GM12878 (cell line): Measurements from ENCODE around the gene LTA. TPM values are rescaled to one million over a fixed set of nuclear protein-coding genes. Genes with fewer than 3 reads are reported as not detected.
A peak's percentile ranks its signal among the peaks of the same experiment; 100 is the strongest.

ENCODE experiments used
- EED ChIP-seq: sonication (generic); IDR thresholded peaks from 2 replicates; pipeline ENCODE4 v1.6.1; 2016; ENCODE audit warnings: antibody characterized with exemption, low read depth
- NFXL1 ChIP-seq: fragments of 450-650 bp; IDR thresholded peaks from 2 replicates; pipeline ENCODE4 v1.6.1; 2017; ENCODE audit warnings: antibody characterized with exemption, mild to moderate bottlenecking, borderline replicate concordance
- NKRF ChIP-seq: fragments of 450-650 bp; conservative IDR thresholded peaks from 2 replicates; pipeline ENCODE4 v1.6.1; 2017; ENCODE audit warnings: mild to moderate bottlenecking, moderate library complexity
- PBX3 ChIP-seq: IDR thresholded peaks from 2 replicates; pipeline ENCODE4 v1.6.1; 2011; ENCODE audit warnings: mild to moderate bottlenecking, low read depth, low read length, moderate library complexity; ENCODE audit not compliant: insufficient replicate concordance
- PML ChIP-seq: IDR thresholded peaks from 2 replicates; pipeline ENCODE4 v1.6.1; 2012; ENCODE audit warnings: low read length, inconsistent platforms
- PRDM15 ChIP-seq: fragments of 450-650 bp; formaldehyde crosslinking; IDR thresholded peaks from 2 replicates; pipeline ENCODE4 v1.4.0; 2020; ENCODE audit warnings: mild to moderate bottlenecking, moderate library complexity
- SP1 ChIP-seq: IDR thresholded peaks from one replicate; pipeline ENCODE4 v1.6.1; 2011; ENCODE audit warnings: low read depth, low read length
- SPI1 ChIP-seq: IDR thresholded peaks from 2 replicates; pipeline ENCODE4 v1.6.1; 2011; ENCODE audit warnings: low read depth, mild to moderate bottlenecking, low read length, moderate library complexity, borderline replicate concordance; ENCODE audit not compliant: insufficient read depth
- ZBED1 ChIP-seq: IDR thresholded peaks from 2 replicates; pipeline ENCODE4 v1.6.1; 2016; ENCODE audit warnings: borderline replicate concordance
- ZBTB11 ChIP-seq: fragments of 450-650 bp; formaldehyde crosslinking; IDR thresholded peaks from 2 replicates; pipeline ENCODE4 v1.5.0; 2022; ENCODE audit warnings: mild to moderate bottlenecking, missing genetic modification characterization
- polyA plus RNA-seq, 11 experiments: library from polyadenylated mRNA; depleted of rRNA in 4 of 11; unstranded in 6 of 11; stranded (reverse) in 5 of 11; fragments of >200 nt; fragmentation: Nextera tagmentation in 4 of 11; fragmentation: Illumina TruSeq in 1 of 11; extraction: Ambion mirVana in 4 of 11; extraction: Trizol in 1 of 11; gene quantifications; 1 replicate in 1 of 11; 2 replicates in 10 of 11; pipeline versions ENCODE4 v1.2.1 to v1.2.3, GENCODE V29; 2011 to 2016; ENCODE audit warnings: inconsistent platforms in 2 of 11, missing spikeins in 2 of 11, low read depth in 1 of 11
- total RNA-seq, 4 experiments: library from RNA; depleted of rRNA in 3 of 4; stranded (reverse); fragments of >200 nt in 3 of 4; fragmentation: Illumina TruSeq in 1 of 4; extraction: Trizol in 1 of 4; gene quantifications; 2 replicates each; pipeline versions ENCODE4 v1.2.1 to v1.2.3, GENCODE V29; 2013 to 2021
- TF ChIP-seq, protein P1 (sequence below): fragments of 450-650 bp; formaldehyde crosslinking; IDR thresholded peaks from 2 replicates; pipeline ENCODE4 v1.4.0; 2022; ENCODE audit warnings: mild to moderate bottlenecking, moderate library complexity
- TF ChIP-seq, protein P2 (sequence below): IDR thresholded peaks from 2 replicates; pipeline ENCODE4 v1.6.1; 2012; ENCODE audit warnings: low read depth, low read length, improper control_type of control experiment

The LTA gene
- total and polyA plus RNA-seq, 10 of the 15 experiments (the other 5 are each of a cell fraction or from before 2014, with no cell fraction given) = 27.5 to 100 (median 75.1) TPM

DNA sequence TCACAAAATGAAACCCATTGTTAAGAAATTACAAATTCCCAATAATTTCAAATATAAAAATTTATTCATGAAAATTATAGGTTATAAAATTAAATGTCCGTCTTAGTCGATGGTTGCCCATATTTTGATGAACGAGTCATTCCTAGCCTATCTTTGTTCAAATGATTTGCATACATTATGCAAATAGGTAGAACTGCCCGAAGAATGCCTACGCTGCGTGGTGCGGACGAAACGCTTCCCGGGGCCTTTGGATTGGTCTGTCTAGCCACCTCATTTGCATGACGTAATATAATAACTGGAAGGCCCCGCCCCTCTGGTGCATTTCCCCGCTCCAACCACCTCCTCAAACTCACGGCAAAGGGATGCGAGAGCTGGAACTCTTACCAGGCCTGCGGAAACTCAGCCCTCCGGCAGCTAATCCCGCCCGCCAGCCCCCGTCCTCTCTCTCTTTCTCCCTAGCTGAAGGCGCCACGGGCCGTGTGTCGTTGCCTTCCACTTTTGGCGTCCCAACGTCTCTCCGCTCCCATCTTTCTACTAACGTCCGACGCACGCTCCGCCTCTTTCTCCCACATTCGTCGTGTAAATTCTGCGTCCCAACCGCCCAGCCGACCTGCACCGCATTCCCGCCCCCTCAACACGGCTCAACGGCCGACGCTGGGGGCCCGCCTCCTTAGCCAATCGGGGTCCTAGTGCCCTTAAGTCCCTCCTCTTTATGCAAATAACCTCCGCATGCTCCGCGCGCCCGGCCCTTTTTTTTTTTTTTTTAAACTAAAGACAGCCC lies 47.9 kb downstream of the LTA start (continued):
- peak; percentile 86; the same call in 1 of the 2 replicates for TF ChIP-seq PRDM15 (CRISPR knock-in tag)
- peak; percentile 31; the same call in 1 of the 2 replicates for TF ChIP-seq ZBTB11 (CRISPR knock-in tag)
- TF ChIP-seq, protein P1, sequence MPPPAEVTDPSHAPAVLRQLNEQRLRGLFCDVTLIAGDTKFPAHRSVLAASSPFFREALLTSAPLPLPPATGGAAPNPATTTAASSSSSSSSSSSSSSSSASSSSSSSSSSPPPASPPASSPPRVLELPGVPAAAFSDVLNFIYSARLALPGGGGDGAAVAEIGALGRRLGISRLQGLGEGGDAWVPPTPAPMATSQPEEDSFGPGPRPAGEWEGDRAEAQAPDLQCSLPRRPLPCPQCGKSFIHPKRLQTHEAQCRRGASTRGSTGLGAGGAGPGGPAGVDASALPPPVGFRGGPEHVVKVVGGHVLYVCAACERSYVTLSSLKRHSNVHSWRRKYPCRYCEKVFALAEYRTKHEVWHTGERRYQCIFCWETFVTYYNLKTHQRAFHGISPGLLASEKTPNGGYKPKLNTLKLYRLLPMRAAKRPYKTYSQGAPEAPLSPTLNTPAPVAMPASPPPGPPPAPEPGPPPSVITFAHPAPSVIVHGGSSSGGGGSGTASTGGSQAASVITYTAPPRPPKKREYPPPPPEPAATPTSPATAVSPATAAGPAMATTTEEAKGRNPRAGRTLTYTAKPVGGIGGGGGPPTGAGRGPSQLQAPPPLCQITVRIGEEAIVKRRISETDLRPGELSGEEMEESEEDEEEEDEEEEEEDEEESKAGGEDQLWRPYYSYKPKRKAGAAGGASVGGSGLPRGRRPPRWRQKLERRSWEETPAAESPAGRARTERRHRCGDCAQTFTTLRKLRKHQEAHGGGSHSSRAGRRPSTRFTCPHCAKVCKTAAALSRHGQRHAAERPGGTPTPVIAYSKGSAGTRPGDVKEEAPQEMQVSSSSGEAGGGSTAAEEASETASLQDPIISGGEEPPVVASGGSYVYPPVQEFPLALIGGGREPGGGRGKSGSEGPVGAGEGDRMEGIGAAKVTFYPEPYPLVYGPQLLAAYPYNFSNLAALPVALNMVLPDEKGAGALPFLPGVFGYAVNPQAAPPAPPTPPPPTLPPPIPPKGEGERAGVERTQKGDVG (CRISPR knock-in tag) = 0 out of 2 replicates have a peak, but pooled peaks have one; percentile 58
- TF ChIP-seq PML = peak; percentile 96
- TF ChIP-seq SPI1 = no peak
- TF ChIP-seq EED = peak; percentile 69
- TF ChIP-seq NFXL1 = no peak
- TF ChIP-seq, protein P2, sequence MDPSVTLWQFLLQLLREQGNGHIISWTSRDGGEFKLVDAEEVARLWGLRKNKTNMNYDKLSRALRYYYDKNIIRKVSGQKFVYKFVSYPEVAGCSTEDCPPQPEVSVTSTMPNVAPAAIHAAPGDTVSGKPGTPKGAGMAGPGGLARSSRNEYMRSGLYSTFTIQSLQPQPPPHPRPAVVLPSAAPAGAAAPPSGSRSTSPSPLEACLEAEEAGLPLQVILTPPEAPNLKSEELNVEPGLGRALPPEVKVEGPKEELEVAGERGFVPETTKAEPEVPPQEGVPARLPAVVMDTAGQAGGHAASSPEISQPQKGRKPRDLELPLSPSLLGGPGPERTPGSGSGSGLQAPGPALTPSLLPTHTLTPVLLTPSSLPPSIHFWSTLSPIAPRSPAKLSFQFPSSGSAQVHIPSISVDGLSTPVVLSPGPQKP = 0 out of 2 replicates have a peak, but pooled peaks have one; percentile 14
- TF ChIP-seq SP1 = peak; percentile 81
- peak; percentile 65; the same call in 1 of the 2 replicates for TF ChIP-seq NKRF
- no peak for TF ChIP-seq PBX3
- TF ChIP-seq ZBED1 = no peak
